Stimulated activated CD4-positive, alpha-beta T cell treated with anti-CD3 and anti-CD28 coated beads, Interleukin-1b, Interleukin-23, amount 100 ng/mL, for 48 hours (primary cell): ENCODE results near the gene VAC14.
A peak's percentile ranks its signal among the peaks of the same experiment; 100 is the strongest.
"Not testable (repeated sequence)": the region's sequence is repeated elsewhere in the genome, so short reads cannot be mapped to it uniquely, and the experiment has no call there.

Source experiments
- DNase-seq: peaks from one replicate; pipeline ENCODE4 v3.0.0-alpha.2; 2020

Gene VAC14

DNA sequence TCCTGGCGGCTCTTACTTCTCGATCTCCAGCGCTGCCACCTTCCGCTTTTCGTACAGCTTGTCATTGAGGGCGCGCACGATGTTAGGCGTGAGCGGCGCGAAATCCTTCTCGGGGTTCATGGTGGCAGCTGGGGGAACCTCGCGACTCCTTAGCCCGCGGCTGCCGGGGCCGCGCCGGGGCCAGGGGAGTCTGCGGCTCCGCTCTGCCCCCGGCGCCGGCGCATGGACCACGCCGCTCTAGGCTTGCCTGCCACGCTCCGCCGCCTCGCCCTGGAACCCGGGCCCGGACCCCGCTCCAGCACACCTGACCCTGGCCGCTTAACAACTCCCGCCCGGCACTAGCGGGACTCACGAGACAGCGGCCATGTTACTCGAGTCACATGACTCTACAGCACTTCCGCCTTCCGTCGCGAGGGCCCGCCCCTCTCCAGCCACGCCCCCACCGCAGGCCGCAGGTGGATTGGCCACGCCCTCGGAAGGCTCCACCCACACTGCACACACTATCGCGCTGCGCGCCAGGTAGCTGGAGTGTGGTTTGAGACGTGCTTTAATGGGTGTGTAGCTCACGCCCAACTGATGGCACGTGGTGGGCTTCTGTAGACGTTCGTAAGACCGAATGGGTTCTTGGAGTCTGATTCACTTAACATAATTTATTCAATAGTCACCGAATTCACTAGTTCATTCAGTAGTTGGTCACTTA, at the start of gene VAC14:
TSS of gene VAC14 (minus strand) at position 378 of the 700 bp plus-strand sequence. CDS start at position 120, 258 bp downstream.
- peak; percentile 97 for DNase-seq

DNA sequence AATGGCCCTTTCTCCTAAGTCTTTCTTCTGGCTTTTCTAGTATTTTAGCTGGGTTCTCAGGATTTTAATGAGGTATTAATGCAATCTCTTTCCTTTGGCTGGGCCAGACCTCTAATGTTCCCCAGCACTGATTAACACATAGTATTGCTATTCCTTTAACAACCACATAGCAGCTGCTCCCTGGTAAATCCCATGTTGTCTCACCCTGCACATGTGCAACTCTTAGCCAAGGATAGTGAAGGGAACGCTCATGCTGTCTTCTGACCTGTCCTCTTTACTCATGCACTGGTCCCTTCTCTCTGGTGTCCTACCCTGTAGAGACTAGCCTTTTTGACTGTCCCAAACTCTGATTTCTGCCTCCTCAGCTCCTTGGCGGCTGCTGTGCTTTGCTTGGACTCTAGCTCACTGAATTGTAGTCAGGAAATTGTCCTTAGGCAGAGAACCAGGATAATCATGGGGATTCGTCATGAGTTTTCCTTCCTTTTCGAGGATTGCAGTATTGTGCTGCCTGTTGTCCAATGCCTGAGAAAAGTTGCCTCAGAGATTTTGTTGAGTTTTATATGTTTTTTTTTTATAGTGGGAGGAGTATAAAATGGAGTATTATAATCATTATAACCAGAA, 22.6 kb upstream of the VAC14 start:
- not testable (repeated sequence) for DNase-seq

DNA sequence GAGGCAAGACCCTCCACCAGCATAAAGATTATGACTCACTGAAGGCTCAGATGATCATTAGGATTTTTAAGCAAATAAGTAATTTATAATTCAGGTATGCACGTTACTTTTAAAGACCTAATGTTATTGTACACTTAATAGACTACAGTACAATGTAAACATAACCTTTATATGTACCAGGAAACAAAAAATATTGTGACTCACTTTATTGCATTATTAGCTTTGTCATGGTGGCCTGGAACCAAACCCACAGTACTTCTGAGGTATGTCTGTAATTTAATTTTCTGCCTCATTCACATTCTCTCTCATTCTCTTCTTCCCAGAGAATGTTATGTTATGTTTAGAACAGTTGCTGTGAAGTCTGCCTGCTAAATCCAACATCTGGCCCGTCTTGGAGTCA, 21.8 kb upstream of the VAC14 start:
- DNase-seq = not testable (repeated sequence)

DNA sequence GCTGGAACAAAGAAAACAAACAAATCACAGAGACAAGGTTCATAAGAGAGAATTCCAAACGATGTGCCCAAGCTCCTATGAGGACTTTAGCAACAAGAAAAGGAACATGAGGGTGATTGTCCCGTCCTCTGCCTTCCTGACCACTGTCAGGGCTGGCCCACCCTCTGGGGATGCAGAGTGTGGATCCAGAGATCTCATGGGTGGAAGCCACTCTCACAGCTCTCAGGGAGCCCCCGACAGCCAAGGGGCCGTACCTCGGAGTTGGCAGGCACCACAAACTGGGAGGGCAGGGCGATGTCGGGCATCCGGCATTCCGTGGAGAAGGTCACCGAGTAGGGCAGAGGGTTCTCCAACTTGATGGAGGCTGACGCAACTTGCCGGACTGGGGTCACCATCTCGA, 17.1 kb upstream of the VAC14 start:
- DNase-seq = not testable (repeated sequence)

DNA sequence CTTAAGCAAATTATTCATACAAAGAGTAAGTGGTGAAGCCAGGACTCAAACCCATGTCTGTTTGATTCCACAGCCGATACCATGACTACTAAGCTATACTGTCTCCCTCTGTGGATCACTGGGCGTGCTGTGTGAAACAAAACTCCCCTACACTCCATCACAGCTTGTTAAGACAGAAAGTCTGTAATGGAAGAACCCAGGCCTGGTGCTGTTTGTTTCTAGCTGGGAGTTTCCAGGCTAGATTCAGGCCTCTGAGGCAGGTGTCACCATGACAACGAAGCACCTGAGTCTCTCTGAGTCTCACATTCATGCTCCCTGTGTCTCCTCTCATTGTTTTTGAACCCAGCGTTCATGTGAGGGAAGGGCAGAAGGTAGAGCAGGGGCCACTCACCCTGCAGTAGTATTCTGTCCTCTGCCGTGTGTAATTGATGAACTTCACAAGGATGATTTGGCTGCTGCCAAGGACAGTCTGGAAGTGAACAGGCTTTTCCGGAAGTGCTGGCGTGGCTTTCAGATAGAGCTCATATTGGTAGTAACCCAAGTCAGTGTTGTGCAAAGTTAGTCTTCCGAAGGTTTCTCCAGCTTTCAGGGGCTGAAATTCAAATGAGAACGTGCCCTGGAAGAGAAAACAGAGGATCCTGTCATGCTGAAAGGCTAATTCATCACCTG, 8.6 kb upstream of the VAC14 start:
- DNase-seq = no peak

DNA sequence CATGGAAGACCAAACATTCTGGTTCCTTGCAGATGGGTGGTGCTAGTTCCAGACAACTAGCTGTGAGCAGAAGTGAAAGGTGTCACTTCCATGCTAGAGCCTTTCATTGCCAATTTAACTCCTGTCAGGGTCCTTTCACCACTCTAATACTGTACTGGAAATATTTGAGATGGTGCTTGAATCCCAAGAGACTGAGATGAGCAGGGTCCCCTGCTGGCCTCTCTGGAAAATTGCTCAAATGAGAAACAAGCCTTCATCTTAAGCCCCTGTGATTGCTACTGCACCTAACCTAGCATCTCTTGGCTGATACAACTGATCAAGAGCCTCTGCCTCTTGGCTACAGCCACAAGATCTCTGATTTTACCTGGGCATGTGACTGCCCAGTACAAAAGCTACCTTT, 7.4 kb upstream of the VAC14 start:
- no peak for DNase-seq

DNA sequence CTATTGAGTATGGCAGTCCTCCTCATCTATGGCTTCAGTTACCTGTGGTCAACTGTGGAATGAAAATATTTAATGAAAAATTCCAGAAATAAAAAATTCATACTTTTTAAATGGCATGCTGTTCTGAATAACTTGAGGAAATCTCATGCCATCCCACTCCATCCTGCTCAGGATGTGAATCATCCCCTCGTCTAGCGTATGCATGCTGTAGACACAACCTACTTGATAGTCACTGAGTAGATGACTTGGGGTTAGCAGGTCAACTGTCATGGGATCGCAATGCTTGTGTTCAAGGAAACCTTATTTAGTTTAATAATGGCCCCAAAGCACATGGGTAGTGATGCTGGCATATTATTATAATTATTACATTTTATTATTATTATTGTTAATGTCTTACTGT, 4.8 kb upstream of the VAC14 start:
- no peak for DNase-seq

DNA sequence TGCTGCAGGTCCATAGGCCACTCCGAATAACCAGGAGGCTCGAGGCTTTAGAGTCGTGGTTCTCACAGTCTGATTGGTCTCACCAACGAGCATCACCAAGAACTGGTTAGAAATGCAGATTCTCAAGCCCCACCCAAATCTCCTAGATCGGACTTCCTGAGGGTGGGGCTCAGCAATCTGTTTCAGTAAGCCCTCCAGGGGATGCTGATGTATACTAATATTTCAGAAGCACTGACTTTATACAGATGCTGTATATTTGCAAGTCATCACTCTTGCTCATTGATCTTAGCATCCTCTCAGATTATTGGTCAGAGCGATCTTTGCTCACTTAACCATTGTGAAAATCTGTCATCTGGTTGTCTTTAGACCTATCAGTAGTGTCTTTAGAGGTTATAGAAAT, 4.4 kb upstream of the VAC14 start:
- no peak for DNase-seq

DNA sequence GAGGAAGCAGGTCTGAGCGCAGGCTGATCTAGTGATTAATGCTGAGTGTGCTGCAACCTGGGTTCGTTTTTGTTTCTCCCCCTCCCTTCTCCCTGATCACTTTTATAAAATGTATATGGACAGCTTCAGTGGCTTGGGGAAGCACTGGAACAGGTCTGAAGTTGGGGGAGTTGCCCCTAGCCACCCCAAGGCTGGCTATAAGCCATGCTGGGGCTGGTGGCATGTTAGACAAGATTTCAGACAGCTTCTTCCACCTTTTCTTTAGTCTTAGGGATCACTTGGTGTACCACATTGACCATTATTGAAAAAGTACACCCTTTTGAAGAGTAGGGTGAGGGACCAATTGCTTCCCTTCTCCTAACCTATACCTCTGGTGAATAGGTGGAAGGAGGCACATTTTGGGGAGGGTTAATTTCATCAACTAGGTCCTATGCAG, 3.8 kb upstream of the VAC14 start:
- DNase-seq = no peak

DNA sequence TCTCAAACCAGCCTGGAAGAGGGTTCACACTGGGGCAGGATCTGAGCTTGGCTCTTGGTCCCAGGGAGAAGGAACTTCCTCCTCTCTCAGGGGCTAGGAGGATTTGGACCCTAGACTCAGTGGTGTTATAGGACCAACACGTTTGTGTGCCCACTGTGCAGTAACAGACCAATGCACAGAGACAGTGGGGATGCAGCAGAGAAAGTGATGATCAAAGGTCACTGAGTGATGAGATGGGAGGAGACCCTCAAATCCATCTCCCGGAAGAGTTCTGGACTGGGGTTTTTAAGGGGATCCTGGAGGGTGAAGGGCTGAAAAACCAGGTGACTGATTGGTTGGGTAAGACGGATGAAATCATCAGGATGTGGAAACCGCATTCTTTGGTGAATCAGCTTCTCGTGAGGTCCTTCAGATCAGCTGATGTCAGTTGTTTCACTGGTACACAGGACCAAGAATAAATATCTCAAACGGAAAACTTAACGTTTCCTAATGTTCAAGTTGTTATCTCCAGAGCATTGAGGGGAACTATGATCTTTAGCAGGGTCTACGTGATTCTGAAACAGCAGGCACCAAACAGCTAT, 3.3 kb upstream of the VAC14 start:
- DNase-seq = no peak

DNA sequence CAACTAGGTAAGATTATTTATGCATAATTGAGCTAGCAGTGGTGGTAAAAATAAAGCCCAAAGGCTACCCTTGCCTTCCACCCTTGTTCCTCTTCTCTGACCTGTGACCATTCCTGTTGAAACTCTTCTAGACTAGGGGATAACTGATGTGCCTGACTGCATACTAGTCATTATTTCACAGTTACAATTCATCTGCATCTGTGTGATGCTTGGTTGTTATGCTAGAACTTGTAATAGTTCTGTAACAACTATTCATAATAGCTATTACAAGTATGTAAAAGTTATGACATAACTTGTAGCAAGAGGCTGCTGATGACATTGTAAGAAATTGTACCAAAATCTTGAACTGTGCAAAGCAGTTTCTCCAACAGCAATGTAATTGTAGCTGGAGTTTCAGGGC, 2.4 kb upstream of the VAC14 start:
- DNase-seq = no peak

DNA sequence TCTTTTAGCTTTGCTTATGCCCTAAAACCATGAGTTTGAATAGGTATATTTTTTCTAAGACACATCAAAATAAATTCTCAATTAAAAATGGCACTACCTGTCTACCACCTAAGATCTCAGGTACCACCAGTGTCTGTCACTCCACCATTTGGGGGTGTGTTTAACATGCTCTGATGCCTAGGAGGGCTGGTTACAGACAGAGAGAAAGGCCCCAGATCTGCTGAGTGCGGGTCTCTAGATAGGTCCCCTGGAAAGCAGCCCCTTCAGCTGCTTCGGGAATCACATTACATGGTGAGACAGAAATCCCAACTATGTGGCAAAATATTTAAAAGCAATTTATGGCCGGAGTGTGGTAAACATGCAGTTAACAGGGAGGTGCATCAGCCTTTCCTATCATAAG, 653 bp upstream of the VAC14 start:
- no peak for DNase-seq

DNA sequence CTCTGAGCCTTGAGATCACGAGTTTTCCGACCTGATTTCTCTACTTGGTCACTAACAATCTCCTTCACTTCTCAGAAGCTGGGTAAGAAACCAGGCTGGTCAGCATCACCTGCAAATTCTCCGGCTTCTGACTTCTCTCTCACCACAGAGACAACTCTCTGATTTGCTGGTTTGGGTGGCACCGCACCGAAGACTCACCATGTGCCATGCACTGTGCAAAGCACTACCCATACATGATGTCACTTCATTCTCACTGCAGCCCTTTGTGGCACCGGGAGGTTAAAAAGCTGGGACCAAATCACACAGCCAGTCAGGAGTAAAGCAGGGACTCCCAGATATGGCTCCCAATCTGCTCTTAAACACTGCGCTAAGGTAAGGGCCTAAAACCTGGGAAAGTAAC, 647 bp downstream of the VAC14 start:
- DNase-seq = peak; percentile 23

DNA sequence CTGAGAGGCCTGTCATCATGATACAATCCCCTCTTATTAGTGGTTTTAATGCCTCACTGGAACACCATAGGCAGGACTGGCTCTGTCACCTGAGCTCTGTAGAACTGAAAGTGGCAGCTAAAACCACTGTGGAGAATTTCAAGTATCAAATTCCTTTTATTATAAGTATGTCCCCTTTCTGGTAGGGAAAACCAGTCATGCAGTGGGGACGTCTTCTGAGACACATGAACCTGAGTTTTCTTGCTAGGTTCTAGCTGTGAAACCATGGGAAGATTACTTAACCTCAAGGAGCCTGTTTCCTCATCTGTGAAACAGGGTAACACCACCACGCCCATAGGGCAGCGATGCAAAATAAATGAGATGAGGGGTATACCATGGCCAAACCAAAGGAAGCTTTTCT, 4.7 kb downstream of the VAC14 start:
- no peak for DNase-seq

DNA sequence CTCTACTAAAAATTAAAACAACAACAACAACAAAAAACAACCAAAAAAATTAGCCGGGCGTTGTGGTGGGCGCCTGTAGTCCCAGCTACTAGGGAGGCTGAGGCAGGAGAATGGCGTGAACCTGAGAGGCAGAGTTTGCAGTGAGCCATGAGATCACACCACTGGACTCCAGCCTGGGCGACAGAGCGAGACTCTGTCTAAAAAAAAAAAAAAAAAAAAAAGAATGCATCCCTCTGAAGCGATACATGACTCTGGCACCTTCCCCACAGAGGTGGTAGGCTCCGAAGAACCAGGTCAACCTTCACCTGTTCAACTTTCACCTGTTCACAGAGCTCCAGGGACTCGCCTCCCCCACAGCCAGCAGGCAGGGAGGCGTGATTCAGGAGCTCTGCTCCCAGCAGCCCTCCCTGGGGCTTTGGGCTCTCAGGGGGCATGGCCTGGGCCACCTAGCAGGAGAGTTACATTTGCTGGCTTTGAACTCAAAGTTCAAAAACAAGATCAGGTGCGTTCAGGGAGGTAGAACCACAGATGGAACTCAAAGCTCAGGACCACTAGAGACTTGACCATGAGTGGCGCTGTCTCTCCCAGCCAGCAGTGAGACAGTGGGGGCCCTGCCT, 5.6 kb downstream of the VAC14 start:
- DNase-seq = no peak

DNA sequence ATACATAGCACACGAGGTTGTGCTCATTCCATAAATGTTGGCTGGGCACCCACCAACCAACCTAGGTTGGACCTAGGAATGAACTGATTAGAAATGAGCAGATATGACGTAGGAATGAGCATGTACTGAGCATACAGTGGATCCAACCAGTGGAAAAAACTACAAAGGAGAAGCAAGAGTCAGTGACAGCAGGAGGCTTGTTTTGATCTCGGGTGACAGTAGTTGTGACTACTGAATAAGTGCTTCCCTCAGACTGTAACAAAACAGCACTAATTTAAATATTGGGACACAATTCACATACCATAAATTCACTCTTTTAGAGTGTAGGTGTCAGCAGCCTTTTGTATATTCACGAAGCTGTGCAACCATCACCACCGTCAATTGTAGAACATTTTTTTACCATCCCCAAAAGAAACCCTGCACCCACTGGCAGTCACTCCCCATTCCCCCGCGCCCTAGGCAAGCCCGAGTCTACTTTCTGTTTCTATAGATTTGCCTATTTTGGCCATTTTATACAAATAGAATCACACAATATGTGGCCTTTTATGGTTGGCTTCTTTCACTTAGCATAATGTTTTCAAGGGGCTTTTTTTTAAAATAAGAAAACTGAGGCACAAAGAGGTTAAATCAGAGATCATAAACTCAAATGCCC, 7.0 kb downstream of the VAC14 start:
- no peak for DNase-seq

DNA sequence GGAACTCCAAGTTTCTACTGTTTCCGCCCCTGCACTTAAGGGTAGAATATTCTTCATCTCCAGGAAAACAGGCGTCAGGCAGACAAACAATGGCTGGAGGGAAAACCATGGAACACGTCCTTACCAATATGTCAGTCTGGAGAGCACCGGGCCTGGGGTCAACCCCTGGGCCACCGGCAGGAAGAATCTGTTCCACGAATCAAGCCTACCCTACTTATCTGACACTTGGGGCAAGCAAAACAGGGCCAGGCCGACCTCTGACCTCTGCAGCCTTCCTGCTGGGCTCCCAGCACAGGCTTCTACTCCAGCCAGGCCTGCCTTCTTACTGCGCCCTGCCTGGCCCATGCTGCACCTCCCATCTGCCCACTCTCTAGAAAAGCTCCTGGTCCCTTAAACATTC, 10.1 kb downstream of the VAC14 start:
- no peak for DNase-seq

DNA sequence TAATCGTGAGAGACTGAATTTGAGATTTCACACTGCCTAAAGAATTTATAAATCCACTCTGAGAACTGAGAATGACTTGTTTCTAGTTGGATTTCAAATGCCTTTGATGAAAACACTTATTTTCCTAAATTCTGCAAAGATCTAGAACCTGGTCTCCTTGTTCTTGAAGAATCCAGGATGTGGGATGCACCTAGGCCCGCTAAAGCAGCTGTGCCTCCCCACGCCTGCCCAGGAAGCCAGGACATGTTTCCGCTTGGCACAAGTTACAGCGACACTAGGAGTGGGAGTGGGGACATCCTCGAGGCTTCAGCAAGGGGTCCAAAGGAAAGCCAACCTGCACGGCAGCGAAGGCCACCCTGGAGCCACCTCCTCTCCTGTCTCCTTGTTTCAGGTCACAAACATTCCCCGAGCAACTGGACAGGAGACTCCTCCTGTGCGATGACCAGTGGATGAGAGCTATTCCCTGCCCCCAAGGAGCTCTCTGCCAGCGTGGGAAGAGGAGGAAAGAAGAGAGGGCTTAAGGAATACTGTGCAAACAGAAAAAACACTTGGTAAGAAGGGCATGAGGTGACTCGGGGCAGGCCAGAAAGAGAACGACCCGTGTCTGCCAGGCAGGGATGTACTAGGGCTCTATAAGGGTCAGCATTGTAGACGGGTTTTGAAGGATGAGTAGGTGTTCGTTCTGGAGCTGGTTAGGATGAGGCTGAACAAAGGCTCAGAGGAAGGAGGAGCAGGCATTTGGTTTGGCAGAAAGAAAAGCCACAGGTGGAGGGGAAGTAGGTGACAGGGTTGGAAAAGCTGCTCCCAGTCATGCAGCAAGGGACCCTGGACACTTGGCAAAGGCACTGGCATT, 11.1 kb downstream of the VAC14 start:
- no peak for DNase-seq

DNA sequence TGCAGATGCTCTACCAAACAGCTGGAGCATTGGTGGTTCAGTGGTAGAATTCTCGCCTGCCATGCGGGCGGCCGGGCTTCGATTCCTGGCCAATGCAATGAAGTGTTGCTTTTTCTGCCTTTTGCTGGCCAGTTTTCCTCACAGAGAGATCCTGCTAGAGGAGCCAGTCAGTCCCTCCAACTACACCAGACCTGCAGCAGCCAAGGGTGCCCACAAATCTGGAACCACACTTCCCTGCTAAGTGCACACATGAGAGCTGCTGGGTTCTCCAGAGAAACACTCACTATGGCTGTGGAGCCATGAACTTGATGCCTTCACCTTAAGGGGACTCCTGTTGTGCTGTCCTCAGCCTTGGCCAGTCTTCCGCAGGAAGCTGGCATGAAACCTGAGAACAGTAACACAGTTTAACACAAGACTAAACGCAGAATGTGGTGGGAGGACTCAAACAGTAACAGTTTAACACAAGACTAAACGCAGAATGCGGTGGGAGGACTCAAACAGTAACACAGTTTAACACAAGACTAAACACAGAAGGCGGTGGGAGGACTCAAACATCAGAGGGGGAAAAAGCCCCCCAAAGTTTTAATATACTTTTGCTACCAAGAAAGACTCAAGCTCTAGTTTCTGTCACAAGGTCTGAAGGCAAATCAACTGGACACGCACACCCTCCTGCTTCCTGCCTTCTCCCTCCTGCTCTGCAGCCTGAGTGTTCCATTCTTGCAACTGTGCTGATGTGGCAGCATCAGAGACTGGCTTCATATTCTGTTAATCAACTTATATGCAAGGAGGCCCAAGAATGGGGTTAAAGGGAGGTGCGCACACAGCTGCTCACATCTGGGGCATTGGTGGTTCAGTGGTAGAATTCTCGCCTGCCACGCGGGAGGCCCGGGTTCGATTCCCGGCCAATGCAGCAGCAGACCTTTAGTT, 12.0 kb downstream of the VAC14 start:
- no peak for DNase-seq

DNA sequence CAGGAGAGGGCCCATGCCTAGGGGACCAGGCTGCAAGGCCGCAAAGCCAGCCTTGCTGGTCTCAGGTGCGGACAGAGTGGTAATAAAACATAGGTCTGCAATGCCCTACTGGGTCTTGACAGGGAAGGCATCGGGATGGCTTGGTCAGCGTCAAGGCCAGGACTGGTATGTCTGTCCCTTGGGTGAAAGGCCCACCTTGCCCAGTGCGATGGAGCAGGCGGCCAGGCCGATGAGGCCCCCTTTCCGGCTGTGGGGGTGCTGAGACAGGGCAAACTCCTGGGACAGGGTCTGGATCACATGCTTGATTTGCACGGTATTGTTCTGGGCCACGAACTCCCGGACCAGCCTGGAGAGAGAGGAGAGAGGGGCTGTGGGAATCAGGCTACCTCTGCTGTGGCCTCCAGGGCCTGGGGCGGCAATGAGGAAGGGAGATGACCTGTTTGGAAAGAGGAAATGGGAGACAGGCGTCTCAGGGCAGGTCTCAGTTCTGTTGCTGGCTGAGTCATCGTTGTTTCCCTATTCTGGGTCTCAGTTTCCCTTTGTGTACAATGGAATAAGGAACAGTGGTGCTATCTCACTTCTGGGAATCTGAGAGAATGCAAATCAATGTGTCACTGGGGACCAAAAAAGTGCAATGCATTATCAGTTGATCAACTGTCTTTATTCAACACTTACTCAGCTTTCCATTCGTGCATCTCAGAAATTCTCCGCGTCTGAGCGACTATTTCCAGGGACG, 14.8 kb downstream of the VAC14 start:
- no peak for DNase-seq
